Right lobe of liver (tissue), 6 donors: ENCODE data around the gene ARL4D. TPM values are rescaled to one million over a fixed set of nuclear protein-coding genes. Genes with fewer than 3 reads are reported as not detected.
A peak's percentile ranks its signal among the peaks of the same experiment; 100 is the strongest.

Experiments used
- ATAC-seq, 4 donors: fragments of 200-7000 bp; cut with Tn5 transposase; one replicate each; pipeline ENCODE4 v1.9.1; 2020; ENCODE audit warnings: mild to moderate bottlenecking in 4 of 4, moderate library complexity in 4 of 4
- DNase-seq, 3 donors: peaks; one replicate each; pipeline ENCODE4 v3.0.0-alpha.2; 2020
- H3K27ac ChIP-seq, 3 donors: fragments of 200-600 bp; one replicate each; pipeline ENCODE4 v1.8.0; 2022
- H3K27me3 ChIP-seq, 2 donors: fragments of 200-600 bp; one replicate each; pipeline ENCODE4 v1.8.0; 2022
- H3K36me3 ChIP-seq, 4 donors: fragments of 200-600 bp; sonication (generic) in 1 of 4; one replicate each; pipeline versions ENCODE4 v1.5.1 to v1.8.0; 2017 to 2022; ENCODE audit warnings: control low read depth in 1 of 4
- H3K4me1 ChIP-seq, 4 donors: fragments of 200-600 bp; sonication (generic) in 1 of 4; one replicate each; pipeline versions ENCODE4 v1.5.1 to v1.8.0; 2017 to 2022; ENCODE audit warnings: control low read depth in 1 of 4
- H3K4me3 ChIP-seq, 3 donors: fragments of 200-600 bp; one replicate each; pipeline ENCODE4 v1.8.0; 2022
- H3K9me3 ChIP-seq, 4 donors: fragments of 200-600 bp; sonication (generic) in 1 of 4; one replicate each; pipeline versions ENCODE4 v1.5.1 to v1.8.0; 2017 to 2022; ENCODE audit warnings: control low read depth in 1 of 4
- POLR2A ChIP-seq: fragments of 450-650 bp; IDR thresholded peaks from one replicate; pipeline ENCODE4 v1.6.1; 2017; ENCODE audit warnings: antibody characterized with exemption, mild to moderate bottlenecking
- WGBS: methylation state at CpG from one replicate; pipeline ENCODE4 v1.1.6; 2018; ENCODE audit warnings: low coverage, low lambda C conversion rate; ENCODE audit not compliant: insufficient coverage; ENCODE audit errors: missing lambda C conversion rate; 5-methylcytosine and 5-hydroxymethylcytosine counted together
- intact Hi-C, 2 donors: fragments of 100-400 bp; cut with DNase I; formaldehyde crosslinking; loops; one replicate each; pipeline versions ENCODE4 v1.11.2 to v1.14.1; 2022
- total RNA-seq, 6 experiments: library from RNA; depleted of rRNA in 2 of 6; stranded (reverse); fragments of >200 nt in 2 of 6; fragmentation: NEBNext Ultra II Directional in 3 of 6; extraction: Animal tissue kit (Norgen Biotek cat#: 25700) in 3 of 6; gene quantifications; one replicate each; pipeline versions ENCODE4 v1.1.0 to v1.2.4, GENCODE V29; 2016 to 2023
- TF ChIP-seq, protein P1 (sequence below), 4 donors: fragments of 200-600 bp in 3 of 4; fragments of 450-650 bp in 1 of 4; IDR thresholded peaks; one replicate each; pipeline versions ENCODE4 v1.5.1 to v1.8.0; 2016 to 2022; ENCODE audit warnings: antibody characterized with exemption in 4 of 4, mild to moderate bottlenecking in 2 of 4
- donor health status: DM: no; HTN: yes; CAD: no.
- donor health status: DM: no; HTN: no; CAD: no.
- donor health status: DM: no; HTN: no; CAD: no.
- donor health status: DM: no; HTN: yes; CAD: no.
- donor health status: DM: no; HTN: yes; CAD: no.

Gene ARL4D
- total RNA-seq, 6 experiments from 2014 or later: 10.9 to 31.8 (median 13.2) TPM

DNA sequence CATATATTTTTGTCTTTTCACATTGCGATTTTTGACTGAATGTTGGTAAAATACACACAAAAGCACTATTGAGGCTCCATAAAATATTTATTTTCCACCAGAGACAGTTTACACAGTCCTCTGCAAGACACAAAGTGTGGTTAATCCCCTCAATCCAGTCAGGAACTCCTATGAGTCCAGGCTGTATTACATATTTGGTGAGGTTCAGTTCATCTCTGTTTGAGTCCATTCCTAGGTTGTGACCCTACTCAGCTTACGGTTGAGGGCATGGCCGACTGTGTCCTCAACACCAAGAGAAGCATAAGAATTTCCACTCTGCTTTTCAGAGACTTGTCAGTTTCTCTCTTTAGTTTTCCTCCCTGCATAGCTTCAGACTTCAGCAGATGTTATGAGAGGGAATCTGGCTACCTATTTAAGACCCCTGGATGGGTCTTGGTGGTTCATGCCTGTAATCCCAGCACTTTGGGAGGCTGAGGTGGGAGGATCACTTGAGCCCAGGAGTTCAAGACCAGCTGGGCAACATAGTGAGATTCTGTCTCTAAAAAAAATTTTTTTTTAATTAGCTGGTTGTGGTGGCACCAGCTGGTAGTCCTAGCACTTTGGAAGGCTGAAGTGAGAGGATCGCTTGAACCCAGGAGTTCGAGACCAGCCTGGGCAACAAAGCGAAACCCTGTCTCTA is 25.1 kb downstream of the ARL4D start:
- ATAC-seq (no peak), DNase-seq (no peak)
- intact Hi-C loops: no loop called here
- Histone ChIP-seq H3K4me1 (peaks cover 0 to 2% (median 1%) of the 10 kb centered on the region in 4 donors), H3K9me3 (no peaks in the 10 kb centered on the region), H3K27me3 (no peaks in the 10 kb centered on the region), H3K27ac (no peak overlapping the region), H3K36me3 (no peaks in the 10 kb centered on the region), H3K4me3 (no peak overlapping the region)
- 67% methylated on average over 6 of the region's 6 CpGs for WGBS
- TF ChIP-seq POLR2A: no peak
- TF ChIP-seq, protein P1, sequence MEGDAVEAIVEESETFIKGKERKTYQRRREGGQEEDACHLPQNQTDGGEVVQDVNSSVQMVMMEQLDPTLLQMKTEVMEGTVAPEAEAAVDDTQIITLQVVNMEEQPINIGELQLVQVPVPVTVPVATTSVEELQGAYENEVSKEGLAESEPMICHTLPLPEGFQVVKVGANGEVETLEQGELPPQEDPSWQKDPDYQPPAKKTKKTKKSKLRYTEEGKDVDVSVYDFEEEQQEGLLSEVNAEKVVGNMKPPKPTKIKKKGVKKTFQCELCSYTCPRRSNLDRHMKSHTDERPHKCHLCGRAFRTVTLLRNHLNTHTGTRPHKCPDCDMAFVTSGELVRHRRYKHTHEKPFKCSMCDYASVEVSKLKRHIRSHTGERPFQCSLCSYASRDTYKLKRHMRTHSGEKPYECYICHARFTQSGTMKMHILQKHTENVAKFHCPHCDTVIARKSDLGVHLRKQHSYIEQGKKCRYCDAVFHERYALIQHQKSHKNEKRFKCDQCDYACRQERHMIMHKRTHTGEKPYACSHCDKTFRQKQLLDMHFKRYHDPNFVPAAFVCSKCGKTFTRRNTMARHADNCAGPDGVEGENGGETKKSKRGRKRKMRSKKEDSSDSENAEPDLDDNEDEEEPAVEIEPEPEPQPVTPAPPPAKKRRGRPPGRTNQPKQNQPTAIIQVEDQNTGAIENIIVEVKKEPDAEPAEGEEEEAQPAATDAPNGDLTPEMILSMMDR (IDR thresholded peaks at IDR 0.05): no peak

DNA sequence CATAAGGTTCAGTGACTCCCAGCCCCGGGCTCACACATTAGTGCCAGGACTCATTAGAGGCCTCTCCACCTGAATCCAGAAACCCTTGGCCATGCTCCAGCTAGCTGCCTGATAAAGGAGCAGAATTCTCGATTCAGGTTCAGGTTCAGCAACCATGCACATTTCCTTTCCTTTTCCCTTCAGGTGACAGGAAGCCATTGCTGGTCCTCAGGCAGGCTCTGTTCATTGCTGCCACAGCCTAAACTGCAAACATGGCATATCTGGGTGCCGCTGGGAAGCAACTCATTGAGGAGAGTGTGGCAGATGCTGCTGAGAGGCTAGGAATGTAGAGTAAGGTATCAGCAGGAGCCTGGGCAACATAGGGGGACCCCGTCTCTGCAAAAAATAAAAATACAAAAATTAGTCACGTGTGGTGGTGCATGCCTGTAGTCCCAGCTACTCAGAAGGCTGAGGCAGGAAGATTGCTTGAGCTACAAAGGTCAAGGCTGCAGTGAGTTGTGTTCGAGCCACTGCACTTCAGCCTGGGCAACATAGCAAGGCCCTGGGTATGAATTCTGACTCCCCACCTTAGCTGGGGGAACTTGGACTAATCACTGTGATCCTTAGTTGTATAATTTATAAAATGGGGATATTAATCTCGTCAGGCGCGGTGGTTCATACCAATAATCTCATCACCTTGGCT is 28.7 kb downstream of the ARL4D start:
- Histone ChIP-seq H3K9me3 (no peaks in the 10 kb centered on the region), H3K27ac (no peak overlapping the region), H3K4me1 (peaks cover 0 to 14% (median 3%) of the 10 kb centered on the region in 4 donors), H3K4me3 (no peak overlapping the region), H3K27me3 (no peaks in the 10 kb centered on the region), H3K36me3 (no peaks in the 10 kb centered on the region)
- 56% methylated on average over 8 of the region's 9 CpGs for WGBS
- peak in 2 of 3 donors; percentile 40 to 59 for DNase-seq
- TF ChIP-seq POLR2A: no peak
- TF ChIP-seq, protein P1 (IDR thresholded peaks at IDR 0.05): no peak
- intact Hi-C loops: no loop called here
- peak; percentile 18 to 42 (median 30) for ATAC-seq

DNA sequence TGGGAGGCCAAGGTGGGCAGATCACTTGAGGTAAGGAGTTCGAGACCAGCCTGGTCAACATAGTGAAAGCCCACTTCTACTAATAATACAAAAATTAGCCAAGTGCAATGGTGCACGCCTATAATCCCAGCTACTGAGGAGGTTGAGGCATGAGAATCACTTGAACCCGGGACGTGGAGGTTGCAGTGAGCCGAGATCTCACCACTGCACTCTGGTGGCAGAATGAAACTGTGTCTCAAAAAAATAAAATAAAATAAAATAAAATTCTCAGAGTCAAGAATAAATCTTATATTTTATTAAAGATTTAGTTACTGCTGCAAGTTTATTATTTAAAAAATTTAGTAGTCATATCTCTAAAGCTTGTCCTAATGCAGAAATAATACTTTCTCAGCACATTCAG is 29.7 kb downstream of the ARL4D start:
- TF ChIP-seq, protein P1 (IDR thresholded peaks at IDR 0.05): peak in 1 of 4 donors; percentile 26
- no peak for TF ChIP-seq POLR2A
- WGBS: 67% methylated on average over 5 of the region's 5 CpGs
- DNase-seq (no peak), ATAC-seq (no peak)
- H3K27ac ChIP-seq: no peak overlapping the region
- H3K4me1 ChIP-seq: peaks cover 0 to 14% (median 3%) of the 10 kb centered on the region in 4 donors
- H3K36me3 ChIP-seq: no peaks in the 10 kb centered on the region
- no peak overlapping the region for H3K4me3 ChIP-seq
- no peaks in the 10 kb centered on the region for H3K9me3 ChIP-seq
- intact Hi-C loops: no loop called here
- H3K27me3 ChIP-seq: no peaks in the 10 kb centered on the region

DNA sequence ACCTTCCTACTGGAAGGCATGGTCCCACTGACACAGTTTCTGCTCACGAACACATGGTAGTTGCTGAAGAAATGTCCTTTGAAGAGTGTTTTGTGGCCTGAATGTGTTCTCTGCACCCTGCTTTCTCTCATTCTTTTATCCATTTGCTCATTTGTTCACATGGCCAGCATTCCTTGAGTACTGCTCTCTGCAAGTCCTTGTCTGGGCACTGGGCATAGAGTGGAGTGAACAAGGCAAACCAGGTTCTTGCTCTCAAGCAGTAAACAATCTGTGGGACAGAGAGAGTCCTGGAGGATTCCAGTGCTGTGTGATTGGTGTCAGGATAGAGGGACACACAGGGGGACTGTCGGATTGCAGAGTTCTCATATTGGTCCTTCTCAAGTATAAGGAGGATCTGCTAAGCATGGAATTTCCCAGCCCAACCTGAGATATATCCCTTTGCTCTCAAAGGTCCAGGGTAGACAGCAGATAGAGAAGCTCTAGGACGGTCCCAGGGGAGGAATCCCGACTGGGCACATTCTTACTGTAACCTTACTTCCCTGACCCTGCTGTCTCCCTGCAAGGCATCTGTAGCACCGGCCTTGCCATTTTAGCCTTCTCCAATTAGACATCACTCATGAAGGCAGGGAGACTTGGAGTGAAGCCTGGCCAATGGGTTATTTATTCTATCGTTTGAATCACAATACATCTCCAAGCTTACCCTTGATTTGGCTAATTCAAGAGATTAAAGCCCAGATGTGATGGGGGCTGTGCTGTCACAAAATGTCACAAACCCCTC is 32.3 kb downstream of the ARL4D start:
- Histone ChIP-seq H3K27me3 (no peaks in the 10 kb centered on the region), H3K9me3 (no peaks in the 10 kb centered on the region), H3K4me3 (no peak overlapping the region), H3K27ac (peak overlapping the region in 1 of 3 donors; percentile 17), H3K36me3 (no peaks in the 10 kb centered on the region), H3K4me1 (peaks cover 0 to 30% (median 3%) of the 10 kb centered on the region in 4 donors)
- WGBS: 63% methylated on average over 6 of the region's 6 CpGs
- TF ChIP-seq, protein P1 (IDR thresholded peaks at IDR 0.05): no peak
- no peak for TF ChIP-seq POLR2A
- ATAC-seq (peak in 1 of 4 donors; percentile 25), DNase-seq (no peak)
- intact Hi-C loops: no loop called here
